ENCODE results near the gene PLPPR1. TPM values are rescaled to one million over a fixed set of nuclear protein-coding genes. Genes with fewer than 3 reads are reported as not detected.

PLPPR1 gene
- total RNA-seq, 1 experiment from 2014 or later: 2.4 TPM

DNA sequence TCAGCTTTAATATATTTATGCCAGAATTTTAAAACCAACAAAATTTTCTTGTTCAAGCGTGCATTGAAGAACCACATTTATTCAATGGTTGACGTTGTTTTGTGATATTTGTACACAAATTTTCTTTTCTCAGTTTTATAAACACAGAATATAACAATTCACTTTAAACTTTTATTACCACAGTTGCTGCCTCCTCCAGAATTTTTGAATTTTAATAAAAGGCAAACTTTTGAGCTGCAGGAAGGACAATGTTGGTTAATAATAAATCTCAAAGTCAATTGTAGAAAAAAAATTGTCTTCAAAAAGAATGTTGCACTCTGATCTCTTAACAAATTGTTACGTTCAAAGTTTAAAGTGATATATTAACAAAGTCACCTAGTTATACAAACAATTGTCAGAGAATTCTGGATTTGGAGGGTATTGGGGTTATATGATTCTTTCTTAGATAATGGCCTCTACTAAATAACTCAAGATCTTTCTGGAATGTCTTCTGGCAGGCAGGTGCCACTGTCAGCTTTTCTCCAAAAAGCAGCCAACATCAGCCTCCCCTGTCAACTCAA lies 295.8 kb downstream of the PLPPR1 start:
- Histone ChIP-seq H3K4me2 (ENCODE audit: insufficient read depth, insufficient read length, low read length) (no peak overlapping the region), H3K27me3 (ENCODE audit: insufficient read depth, low read length) (no peaks in the 10 kb centered on the region), H3K9me3 (ENCODE audit: control insufficient read depth, low read depth, low read length) (no peaks in the 10 kb centered on the region), H2AFZ (ENCODE audit: low read length) (no peak overlapping the region), H2BK12ac (ENCODE audit: insufficient read length, low read depth, low read length) (no peak overlapping the region), H3K4ac (ENCODE audit: low read depth, low read length) (no peak overlapping the region), H2BK120ac (ENCODE audit: low read depth, low read length, poor library complexity, severe bottlenecking) (no peak overlapping the region), H3K79me1 (ENCODE audit: insufficient read depth, low read depth, low read length, poor library complexity, severe bottlenecking) (no peaks in the 10 kb centered on the region), H3K23me2 (ENCODE audit: insufficient read length, low read depth, low read length, poor library complexity, severe bottlenecking) (no peaks in the 10 kb centered on the region), H3K27ac (ENCODE audit: insufficient read length, low read depth, low read length) (no peak overlapping the region), H2BK5ac (ENCODE audit: insufficient read length, low read length) (no peak overlapping the region), H4K5ac (ENCODE audit: insufficient read length, low read depth, low read length) (no peak overlapping the region), H3K79me2 (ENCODE audit: insufficient read depth, low read length) (no peaks in the 10 kb centered on the region), H4K20me1 (ENCODE audit: control insufficient read depth, insufficient read depth, insufficient read length) (no peaks in the 10 kb centered on the region), H4K8ac (replicated peaks; ENCODE audit: insufficient read length, low read depth, low read length) (no peak overlapping the region), H3K23ac (ENCODE audit: insufficient read length, low read depth, low read length) (no peak overlapping the region), H2BK20ac (ENCODE audit: low read depth, low read length, poor library complexity, severe bottlenecking) (no peak overlapping the region), H3K9ac (ENCODE audit: extremely low read depth, insufficient read length, low read length) (no peak overlapping the region), H3K14ac (ENCODE audit: insufficient read depth, low read length) (no peak overlapping the region), H4K91ac (ENCODE audit: insufficient read length, low read depth, low read length) (no peak overlapping the region), H3T11ph (ENCODE audit: low read length) (no peak overlapping the region), H3K4me1 (ENCODE audit: insufficient read depth, low read length) (no peaks in the 10 kb centered on the region), H3K18ac (ENCODE audit: insufficient read length, low read depth, low read length) (no peak overlapping the region), H3K56ac (ENCODE audit: insufficient read length, low read depth, low read length) (no peak overlapping the region), H2BK15ac (ENCODE audit: low read depth, low read length) (no peak overlapping the region), H2AK5ac (ENCODE audit: insufficient read length, low read length) (no peak overlapping the region)
- Mint-ChIP-seq H3K27me3 (ENCODE audit: low read depth) (no peaks in the 10 kb centered on the region), H3K36me3 (ENCODE audit: insufficient read depth in 1 of 3, low read depth in 3 of 3) (peaks cover 4 to 7% (median 6%) of the 10 kb centered on the region in 3 experiments; a peak in 6 of 7 replicates), H3K9me3 (peaks cover 6 to 11% of the 10 kb centered on the region in 2 experiments), H3K27ac (no peak overlapping the region; a peak in 1 of 7 replicates), H3K4me1 (peaks cover 20 to 25% of the 10 kb centered on the region in 2 experiments), H3K4me3 (no peak overlapping the region)
- TF ChIP-seq, protein P1, sequence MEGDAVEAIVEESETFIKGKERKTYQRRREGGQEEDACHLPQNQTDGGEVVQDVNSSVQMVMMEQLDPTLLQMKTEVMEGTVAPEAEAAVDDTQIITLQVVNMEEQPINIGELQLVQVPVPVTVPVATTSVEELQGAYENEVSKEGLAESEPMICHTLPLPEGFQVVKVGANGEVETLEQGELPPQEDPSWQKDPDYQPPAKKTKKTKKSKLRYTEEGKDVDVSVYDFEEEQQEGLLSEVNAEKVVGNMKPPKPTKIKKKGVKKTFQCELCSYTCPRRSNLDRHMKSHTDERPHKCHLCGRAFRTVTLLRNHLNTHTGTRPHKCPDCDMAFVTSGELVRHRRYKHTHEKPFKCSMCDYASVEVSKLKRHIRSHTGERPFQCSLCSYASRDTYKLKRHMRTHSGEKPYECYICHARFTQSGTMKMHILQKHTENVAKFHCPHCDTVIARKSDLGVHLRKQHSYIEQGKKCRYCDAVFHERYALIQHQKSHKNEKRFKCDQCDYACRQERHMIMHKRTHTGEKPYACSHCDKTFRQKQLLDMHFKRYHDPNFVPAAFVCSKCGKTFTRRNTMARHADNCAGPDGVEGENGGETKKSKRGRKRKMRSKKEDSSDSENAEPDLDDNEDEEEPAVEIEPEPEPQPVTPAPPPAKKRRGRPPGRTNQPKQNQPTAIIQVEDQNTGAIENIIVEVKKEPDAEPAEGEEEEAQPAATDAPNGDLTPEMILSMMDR (conservative IDR thresholded peaks at IDR 0.05): no peak
- WGBS (ENCODE audit: extremely low coverage, insufficient read length, low lambda C conversion rate): no CpG with 5 or more reads among the region's 3 CpGs
- DNase-seq: no peak
